Fibroblast of skin of left biceps (primary cell): ENCODE results near the gene GALK2.
"Not testable (repeated sequence)": the region's sequence is repeated elsewhere in the genome, so short reads cannot be mapped to it uniquely, and the experiment has no call there.

Source experiments
- DNase-seq, 2 experiments: peaks; one replicate each; pipeline ENCODE4 v3.0.0-alpha.2; 2013; ENCODE audit warnings: low read depth in 2 of 2

Gene GALK2

DNA sequence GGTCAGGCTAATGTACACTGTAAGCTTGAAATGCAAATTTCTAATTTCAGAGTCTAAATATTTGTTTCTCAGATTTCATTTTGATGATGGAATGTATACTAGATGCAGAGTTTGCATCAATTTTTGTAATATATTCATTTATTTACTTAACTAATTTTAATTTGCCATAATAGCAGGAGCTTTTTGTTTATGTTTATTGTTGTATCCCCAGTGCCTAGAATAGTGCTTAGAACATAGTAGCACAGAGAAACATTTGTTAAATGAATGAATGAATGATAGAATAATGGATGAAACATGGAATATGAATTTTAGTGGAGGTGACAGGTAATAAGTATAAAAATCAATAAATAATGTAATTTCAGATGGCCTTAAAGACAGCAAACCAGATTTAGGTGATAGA lies 5.2 kb upstream of the GALK2 start:
- no peak for DNase-seq

DNA sequence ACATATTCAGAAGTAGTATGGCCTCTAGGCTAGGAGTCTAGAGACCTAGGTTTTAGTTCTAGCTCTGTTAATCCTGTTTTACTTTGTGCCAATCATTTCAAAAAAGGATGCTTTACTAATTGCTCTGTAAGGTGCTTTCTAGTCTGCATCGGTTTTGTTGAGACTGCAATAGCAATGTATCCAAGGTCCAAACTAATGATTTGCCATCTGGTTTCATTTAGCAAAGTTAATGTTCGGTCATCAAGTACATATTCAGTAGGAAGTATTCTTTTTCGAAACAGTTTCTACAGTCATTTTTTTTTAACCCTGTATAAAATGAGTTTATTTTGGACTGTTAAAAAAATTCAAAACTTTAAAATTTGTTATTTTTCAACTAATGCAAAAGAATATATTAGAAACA lies 2.0 kb upstream of the GALK2 start:
- no peak for DNase-seq

DNA sequence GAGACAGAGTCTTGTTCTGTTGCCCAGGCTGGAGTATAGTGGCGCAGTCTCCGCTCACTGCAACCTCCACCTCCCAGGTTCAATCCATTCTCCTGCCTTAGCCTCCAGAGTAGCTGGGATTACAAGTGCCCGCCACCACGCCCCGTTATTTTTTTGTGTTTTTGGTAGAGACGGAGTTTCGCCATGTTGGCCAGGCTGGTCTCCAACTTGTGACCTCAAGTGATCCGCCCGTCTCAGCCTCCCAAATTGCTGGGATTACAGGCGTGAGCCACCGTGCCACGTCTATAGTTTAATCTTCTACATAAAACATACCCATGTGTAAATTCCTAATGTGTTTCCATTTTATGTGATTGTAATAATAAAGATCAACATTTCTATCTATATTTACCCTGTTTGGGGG lies 1.7 kb downstream of the GALK2 start:
- DNase-seq: no peak

DNA sequence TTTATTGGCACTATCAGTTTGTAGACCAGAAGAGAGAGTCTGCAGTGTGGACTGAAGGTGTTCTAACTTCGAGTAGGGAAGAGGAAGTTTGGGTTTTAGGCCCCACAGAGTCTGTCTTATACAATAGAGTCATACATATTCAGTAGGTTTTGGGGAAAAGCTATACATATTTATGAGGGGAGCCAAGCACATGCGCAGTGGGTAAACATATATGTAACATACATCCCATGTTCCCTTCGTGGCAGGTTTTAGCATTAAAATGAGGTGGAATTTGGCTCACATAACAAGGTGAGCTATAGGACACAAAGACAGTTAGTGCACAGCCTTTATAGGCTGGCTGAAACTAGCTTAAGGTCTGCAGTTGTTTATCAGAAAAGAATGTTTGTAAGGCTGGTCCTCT lies 4.9 kb downstream of the GALK2 start:
- DNase-seq: no peak

DNA sequence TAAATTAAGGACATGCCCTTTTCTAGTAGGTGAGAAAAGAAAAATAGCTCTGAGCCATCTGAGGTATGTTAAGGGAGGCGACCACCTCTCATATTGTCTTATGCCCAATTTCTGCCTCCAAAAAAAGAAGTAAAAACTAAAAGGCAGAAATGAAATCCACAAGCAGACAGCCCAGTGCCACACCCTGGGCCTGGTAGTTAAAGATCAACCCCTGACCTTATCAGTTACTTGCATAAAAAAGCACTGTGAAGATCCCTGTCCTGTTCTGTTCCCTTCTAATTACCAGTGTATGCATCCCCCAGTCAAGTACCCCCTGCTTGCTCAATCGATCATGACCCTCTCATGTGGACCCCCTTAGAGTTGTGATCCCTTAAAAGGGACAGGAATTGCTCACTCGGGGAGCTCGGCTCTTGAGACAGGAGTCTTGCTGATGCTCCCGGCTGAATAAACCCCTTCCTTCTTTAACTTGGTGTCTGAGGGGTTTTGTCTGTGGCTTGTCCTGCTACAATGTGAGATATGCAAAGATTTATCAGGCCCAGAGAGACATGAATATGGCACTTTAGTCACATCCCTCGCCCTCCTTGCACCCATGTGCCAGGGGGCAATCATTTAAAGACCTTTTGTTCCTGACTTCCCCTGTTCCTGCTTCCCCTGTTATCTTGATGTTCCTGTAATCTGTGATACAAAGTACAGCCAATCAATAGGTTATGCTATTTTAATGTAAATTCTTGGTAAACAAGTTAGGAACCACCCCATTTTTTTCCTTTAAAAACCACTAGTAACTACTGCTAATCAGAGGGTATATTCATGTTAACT lies 5.7 kb downstream of the GALK2 start:
- not testable (repeated sequence) for DNase-seq

DNA sequence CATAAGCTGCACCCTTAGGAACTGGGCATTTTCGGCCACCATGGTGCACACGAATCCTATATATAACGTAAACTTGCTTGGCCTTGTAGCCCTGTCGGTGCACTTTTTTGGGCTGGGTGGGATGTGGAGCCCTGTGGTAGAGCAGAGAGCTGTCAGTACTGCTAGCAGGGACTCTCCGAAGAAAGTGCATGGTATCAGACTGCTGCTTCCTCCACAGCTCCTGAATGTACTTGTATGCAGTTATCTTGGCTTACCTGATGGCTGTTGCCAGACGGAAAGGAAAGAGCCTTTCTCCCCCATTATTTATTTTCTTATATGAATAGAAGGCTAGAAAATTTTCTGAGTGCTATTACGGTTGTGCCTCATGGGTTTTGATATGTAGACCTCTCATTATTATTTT lies 8.4 kb downstream of the GALK2 start:
- no peak for DNase-seq

DNA sequence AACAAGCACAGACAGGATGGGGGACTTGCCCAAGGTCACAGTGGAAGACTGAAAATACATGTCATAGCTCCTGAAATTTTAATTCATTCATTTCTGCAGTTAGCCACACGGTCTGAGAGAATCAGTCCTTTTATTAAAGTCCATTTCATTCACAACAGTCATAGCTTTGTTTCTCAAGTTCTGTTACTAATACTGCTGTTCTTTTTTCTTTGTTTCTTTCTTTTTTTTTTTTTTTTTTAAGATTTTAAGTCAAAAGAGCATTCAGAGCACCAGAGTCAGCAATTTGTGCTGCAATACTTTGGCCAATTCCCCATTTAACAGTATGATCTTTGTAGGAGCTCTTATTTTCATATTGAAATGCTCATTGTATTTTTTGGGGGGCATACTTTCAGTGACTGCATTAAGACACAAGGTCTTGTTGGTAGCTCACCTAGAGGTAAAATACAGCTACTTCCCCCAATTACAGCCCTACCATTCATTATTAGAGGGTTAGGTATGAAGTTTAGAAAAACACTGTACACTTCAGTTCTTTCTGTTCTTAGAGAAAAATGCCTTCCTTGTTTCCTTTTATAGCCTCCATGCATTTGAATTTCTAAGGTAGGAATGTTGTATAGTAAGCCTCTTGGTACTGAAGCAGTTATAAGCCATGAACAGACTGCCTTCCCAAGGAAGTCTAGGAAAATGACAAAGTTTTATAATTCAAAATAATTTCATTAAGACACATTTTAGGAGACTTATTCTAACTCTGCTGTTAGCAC lies 9.6 kb downstream of the GALK2 start:
- no peak for DNase-seq

DNA sequence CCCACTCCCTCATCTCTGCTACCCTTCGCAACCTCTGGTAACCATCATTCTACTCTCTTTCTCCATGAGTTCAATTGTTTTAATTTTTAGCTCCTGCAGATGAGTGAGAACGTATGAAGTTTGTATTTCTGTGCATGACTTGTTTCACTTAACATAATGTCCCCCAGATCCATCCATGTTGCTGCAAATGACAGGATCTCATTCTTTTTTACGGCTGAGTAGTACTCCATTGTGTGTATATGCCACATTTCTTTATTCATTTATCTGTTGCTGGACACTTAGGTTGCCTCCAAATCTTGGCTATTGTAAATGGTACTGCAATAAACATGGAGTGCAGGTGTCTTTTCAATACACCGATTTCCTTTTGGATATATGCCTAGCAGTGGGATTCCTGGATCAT lies 12.1 kb downstream of the GALK2 start:
- no peak for DNase-seq

DNA sequence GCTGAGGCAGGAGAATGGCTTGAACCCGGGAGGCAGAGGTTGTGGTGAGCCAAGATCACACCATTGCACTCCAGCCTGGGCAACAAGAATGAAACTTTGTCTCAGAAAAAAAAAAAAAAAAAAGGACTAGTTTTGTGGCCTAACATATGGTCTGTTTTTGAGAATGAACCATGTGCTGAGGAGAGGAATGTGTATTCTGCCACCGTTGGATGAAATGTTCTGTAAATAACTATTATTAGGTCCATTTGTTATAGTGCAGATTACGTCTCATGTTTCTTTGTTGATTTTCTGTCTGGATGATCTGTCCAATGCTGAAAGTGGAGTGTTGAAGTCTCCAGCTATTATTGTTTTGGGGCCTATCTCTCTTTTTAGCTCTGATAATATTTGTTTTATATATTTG lies 13.7 kb downstream of the GALK2 start:
- DNase-seq: not testable (repeated sequence)

DNA sequence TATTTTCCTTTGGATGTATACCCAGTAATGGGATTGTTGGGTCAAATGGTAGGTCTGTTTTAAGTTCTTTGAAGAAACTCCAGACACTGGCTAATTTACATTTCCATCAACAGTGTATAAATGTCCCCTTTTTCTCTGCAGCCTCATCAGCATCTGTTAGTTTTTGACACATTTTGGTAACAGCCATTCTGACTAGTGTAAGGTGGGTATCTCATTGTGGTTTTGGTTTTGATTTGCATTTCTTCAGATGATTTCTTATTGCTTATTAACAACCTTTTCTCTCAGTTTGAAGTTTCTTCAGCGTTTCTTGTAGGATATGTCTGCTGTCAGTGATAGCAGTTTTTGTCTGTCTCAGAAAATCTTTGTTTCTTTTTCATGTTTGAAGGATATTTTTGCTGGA lies 15.4 kb downstream of the GALK2 start:
- no peak for DNase-seq

DNA sequence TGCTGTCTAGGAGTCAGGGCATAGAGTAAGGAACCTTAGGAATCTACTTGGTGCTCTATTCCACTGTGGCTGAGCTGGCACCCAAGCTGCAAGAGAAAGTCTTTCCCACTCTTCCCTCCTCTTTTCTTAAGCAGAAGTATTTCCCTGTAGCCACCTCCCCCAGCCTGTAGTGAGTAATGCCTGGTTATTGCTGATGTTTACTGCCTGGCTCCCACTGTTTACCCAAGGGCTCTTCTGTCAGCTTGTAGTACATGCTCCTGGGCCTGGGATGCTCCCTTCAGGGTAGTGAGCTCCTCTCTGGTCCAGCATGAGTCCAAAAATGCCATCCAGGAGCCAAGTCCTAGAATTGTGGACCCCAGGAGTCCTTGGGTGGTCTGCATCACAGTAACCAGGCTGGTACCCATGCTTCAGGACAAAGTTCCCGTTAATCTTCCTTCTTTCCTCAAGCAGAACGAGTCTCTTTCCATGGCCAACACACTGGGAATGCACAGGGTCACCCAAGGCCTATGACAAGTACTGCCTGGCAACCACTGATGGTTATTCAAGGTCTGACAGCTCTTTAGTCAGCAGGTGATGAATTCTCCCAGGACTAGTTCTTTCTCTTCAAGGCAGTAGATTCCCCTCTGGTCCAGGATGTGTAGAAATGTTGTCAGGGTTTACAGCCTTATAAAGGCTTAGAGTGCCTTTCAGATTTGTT lies 17.6 kb downstream of the GALK2 start:
- no peak for DNase-seq

DNA sequence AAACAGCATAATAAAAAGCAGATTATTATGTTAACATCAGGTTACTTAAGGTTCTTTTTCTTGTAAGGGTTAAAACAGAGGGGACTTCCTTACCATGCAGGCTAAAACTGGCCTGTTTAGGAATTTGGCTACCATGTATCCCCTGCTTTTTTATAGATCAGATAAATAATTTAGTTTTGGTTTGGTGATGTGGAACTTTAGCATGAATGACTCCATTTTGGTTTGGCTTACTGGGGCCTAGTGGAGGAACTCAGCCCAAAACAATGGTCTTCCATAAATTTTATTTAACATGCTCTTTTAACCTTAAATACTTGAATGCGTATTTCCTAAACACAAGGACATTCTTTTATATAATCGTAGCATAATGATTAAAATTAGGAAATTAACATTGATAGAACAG lies 18.9 kb downstream of the GALK2 start:
- no peak for DNase-seq

DNA sequence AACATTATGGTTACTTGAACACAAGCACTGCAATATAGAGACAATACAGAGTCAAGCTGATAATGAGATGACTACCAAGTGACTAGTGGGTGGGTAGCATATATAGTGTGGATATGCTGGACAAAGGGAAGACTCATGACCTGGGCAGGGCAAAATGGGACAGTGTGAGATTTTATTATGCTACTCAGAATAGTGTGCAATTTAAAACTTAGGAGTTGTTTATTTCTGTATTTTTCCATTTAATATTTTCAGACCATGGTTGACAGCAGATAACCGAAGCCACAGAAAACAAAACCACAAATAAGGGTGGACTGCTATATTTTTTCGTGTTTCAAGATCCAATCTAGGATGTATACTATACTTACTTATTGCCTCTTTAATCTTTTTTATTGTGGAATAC lies 19.6 kb downstream of the GALK2 start:
- DNase-seq: no peak

DNA sequence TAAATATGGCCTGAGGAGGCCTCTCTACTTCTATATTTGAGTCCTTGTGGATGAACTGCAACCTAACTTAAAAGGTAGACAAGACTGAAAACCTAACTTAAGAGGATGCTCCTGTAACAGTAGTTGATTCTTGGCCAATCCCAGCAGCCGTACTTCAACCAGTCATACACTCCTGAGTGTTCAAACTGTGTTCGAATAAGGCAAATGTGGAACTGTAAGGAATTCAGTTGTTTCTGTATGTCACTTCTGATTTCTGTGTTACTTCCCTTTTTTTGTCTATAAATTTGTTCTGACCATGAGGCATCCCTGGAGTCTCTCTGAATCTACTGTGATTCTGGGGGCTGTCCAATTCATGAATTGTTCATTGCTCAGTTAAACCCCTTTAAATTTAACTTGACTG lies 20.5 kb downstream of the GALK2 start:
- no peak for DNase-seq

DNA sequence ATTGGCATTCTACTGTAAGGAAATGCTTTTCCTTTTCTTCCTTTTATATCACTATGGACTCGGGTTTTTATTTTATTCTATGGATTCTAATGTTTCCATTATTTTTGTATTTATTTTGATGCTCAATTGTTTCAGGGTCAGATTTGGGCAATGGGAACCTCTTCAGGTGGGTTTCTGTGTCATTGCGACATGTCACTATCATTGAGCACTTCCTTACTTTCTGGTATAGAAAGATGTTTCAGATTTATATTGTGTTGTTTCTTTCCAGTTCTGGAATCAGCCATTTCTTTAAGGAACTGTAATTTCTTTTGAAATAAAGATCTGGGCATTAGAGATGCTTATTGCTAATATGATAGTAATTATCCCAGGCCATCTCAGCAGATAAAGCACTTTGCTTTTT lies 21.8 kb downstream of the GALK2 start:
- no peak for DNase-seq

DNA sequence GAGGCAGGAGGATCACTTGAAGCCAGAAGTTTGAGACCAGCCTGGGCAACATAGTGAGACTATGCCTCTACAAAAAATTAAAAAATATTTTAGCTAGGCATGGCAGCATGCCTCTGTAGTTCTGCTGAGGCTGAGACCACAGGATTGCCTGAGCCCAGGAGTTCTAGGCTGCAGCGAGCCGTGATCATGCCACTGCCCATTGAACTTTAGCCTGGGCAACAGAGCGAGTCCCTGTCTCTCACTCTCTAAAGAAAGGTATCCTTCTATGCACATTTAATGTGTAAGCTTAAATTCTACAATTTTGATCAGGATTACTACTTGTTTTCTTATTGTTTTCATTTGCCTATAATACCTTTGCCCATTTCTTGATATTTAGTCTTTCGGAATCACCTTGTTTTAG lies 26.8 kb downstream of the GALK2 start:
- DNase-seq: no peak

DNA sequence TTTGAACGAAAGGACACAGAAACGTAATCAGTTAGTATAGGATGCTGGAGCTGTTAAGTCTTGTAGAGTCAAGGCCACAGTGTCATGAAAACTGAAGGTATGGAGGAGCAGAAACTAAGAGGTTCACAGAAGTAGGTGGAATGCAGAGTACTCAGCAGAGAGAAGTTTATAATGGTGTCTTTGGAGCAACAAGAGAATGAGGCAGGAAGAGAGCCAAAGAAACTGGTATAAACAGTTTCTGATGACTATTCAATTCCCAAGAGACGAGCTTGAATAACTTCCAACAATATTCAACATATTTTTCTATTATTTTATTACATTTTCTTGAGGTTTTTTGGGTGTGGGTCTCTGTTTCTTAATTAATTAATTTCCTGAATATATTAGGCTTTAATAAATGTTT lies 29.6 kb downstream of the GALK2 start:
- DNase-seq: no peak

DNA sequence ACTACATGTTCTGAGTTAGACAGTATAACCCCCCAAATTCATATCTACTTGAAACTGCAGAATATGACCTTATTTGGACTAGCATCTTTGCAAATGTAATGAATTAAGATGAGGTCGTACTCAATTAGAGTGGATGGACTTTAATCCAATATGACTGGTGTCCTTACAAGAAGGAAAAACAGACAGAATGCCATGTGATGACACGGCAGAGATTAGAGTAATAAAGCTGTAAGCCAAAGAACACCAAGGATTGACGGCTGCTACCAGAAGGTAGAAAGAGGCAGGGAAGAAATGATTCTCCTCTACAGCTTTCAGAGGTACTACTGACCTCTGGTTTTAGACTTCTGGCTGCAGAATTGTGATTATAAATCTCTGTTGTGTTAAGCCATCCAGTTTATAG lies 30.3 kb downstream of the GALK2 start:
- DNase-seq: no peak

DNA sequence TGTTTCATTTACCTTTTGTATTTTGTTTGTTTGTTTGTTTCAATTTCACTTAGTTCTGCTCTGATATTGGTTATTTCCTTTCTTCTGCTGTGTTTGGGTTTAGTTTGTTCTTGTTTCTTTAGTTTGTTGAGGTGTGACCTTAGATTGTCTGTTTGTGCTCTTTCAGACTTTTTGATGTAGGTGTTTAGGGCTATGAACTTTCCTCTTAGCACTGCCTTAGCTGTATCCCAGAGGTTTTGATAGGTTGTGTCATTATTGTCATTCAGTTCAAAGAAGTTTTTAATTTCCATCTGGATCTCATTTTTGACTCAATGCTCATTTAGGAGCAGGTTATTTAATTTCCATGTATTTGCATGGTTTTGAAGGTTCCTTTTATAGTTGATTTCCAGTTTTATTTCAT lies 38.1 kb downstream of the GALK2 start:
- DNase-seq: not testable (repeated sequence)

DNA sequence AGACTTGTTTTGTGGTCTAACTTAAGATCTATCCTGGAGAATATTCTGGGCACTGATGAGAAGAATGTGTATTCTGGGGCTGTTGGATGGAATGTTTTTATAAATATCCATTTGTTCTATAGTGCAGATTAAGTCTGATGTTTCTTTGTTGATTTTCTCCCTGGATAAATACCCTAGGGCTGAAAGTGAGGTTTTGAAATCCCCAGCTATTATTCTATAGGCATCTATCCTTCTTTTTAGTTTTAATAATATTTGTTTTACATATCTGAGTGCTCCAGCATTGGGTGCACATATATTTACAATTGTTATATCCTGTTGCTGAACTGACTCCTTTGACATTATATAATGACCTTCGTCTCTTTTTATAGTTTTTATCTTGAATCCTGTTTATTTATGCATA lies 42.9 kb downstream of the GALK2 start:
- DNase-seq: no peak

DNA sequence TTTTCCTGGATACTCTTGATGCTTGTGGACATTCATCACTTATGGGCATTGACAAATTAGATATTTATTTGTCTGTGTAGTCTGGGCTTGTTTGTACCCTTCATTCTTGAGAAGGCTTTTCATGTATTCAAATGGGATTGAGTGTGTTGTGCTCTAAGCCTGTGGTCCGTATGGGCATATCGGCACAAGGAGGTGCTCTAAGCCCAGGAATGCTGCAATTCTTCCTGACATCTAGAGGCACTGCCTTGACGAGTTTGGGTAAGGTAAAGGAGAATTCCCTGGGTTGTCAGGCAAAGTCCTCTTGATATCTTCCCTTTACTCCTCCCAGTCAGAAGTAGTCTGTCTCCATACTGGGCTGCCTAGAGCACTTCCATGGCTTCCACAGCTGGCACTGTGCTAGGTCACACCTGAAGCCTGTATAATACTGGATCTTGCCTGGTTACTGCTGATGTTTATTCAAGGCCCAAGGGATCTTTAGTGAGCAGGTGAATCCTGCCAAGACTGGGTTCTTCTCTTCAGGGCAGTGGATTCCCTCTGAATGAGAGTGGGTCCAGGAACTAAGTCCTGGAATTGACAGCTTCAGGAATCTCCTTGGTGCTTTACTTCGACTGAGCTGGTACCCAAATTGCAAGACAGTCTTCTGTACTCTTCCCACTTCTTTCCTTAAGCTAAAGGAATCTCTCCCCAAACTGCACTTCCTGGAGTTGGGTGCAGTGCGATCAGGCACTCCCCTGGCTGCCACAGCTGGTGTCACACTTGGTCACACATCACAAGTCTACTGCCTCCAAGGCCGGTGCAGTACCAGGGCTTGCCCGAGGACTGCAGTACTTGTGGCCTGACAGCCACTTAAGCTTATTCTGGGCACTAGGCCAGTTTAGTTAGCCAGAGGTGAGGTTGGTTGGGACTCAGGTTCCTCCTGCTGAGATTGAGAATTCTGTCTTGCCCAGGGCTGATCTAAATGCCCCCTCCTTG lies 46.0 kb downstream of the GALK2 start:
- no peak for DNase-seq
